ENCODE data around the gene THRSP.

DNA sequence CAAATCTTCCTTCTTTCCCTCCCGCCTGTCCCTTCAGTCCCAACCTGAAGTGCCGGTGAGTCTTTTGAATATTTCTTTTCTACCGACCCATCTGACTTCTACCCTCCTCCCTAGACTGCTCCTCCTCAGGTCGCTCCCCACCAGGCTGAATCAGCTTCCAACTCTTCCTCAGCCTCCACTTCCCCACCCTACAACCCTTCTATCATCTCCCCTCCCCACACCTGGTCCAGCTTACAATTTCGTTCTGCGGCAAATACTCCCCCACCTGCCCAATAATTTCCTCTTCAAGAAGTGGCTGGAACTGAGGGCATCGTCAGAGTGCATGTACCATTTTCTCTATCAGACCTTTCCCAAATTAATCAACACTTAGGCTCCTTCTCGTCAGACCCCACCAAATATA is 18.5 kb downstream of the THRSP start:
- TF ChIP-seq, protein P1, sequence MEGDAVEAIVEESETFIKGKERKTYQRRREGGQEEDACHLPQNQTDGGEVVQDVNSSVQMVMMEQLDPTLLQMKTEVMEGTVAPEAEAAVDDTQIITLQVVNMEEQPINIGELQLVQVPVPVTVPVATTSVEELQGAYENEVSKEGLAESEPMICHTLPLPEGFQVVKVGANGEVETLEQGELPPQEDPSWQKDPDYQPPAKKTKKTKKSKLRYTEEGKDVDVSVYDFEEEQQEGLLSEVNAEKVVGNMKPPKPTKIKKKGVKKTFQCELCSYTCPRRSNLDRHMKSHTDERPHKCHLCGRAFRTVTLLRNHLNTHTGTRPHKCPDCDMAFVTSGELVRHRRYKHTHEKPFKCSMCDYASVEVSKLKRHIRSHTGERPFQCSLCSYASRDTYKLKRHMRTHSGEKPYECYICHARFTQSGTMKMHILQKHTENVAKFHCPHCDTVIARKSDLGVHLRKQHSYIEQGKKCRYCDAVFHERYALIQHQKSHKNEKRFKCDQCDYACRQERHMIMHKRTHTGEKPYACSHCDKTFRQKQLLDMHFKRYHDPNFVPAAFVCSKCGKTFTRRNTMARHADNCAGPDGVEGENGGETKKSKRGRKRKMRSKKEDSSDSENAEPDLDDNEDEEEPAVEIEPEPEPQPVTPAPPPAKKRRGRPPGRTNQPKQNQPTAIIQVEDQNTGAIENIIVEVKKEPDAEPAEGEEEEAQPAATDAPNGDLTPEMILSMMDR (conservative IDR thresholded peaks at IDR 0.05) = no peak
- no peak for TF ChIP-seq ZFX (IDR thresholded peaks at IDR 0.05)

Data from C4-2B (cell line).